PC-9 (cell line): ENCODE measurements around the gene CRACDL.

Source experiments
- CTCF ChIP-seq: fragments of 200-600 bp; sonication (generic); conservative IDR thresholded peaks from 2 replicates; pipeline ENCODE4 v1.6.1; 2017; ENCODE audit warnings: mixed run types, antibody characterized with exemption, mild to moderate bottlenecking, moderate library complexity
- EZH2 ChIP-seq: fragments of 200-600 bp; sonication (generic); IDR thresholded peaks from 2 replicates; pipeline ENCODE4 v1.8.0; 2017; ENCODE audit warnings: antibody characterized with exemption, low read depth

- no peak for TF ChIP-seq EZH2
- no peak for TF ChIP-seq CTCF
These were observed 116.7 kb downstream of the CRACDL start for GRCh38 chr2:98819231-98819766.
